Activated naive CD4-positive, alpha-beta T cell treated with anti-CD3 and anti-CD28 coated beads, Interleukin-2, amount 10 ng/mL, durations not matched to agents 7 days and 5 days (primary cell): ENCODE measurements around the gene SNRPD1.
A peak's percentile ranks its signal among the peaks of the same experiment; 100 is the strongest.
"Not testable (repeated sequence)": the region's sequence is repeated elsewhere in the genome, so short reads cannot be mapped to it uniquely, and the experiment has no call there.

Source experiments
- CTCF ChIA-PET: fragments of 350-600 bp; sonication (Branson Sonifier 250); formaldehyde crosslinking; loops from one replicate; lab custom pipeline; 2021; ENCODE audit warnings: antibody characterized with exemption; lab: Charles Lee
- DNase-seq: peaks from one replicate; pipeline ENCODE4 v3.0.0-alpha.2; 2020
- H3K27ac Mint-ChIP-seq: one replicate; pipeline ENCODE4 v1.8.0; 2021; ENCODE audit warnings: mild to moderate bottlenecking, moderate library complexity, mixed read lengths
- H3K27me3 Mint-ChIP-seq: one replicate; pipeline ENCODE4 v1.8.0; 2021; ENCODE audit warnings: mild to moderate bottlenecking, mixed read lengths
- H3K36me3 Mint-ChIP-seq: one replicate; pipeline ENCODE4 v1.8.0; 2021; ENCODE audit warnings: mixed read lengths
- H3K4me1 Mint-ChIP-seq: one replicate; pipeline ENCODE4 v1.8.0; 2021; ENCODE audit warnings: mixed read lengths
- H3K4me3 Mint-ChIP-seq: one replicate; pipeline ENCODE4 v1.8.0; 2021; ENCODE audit warnings: mild to moderate bottlenecking, moderate library complexity, mixed read lengths
- H3K9me3 Mint-ChIP-seq: one replicate; pipeline ENCODE4 v1.8.0; 2021; ENCODE audit warnings: mixed read lengths

Gene SNRPD1

GRCh38 chr18:21612125-21613039 is at the start of gene SNRPD1:
SNRPD1 (plus strand) TSS chr18:21612314; CDS start chr18:21612430, 116 bp downstream.
- Mint-ChIP-seq H3K27me3 (no peaks in the 10 kb centered on the region), H3K4me3 (peak within 1 kb of the TSS; percentile 100), H3K4me1 (peaks cover 50% of the 10 kb centered on the region), H3K27ac (peak within 1 kb of the TSS; percentile 99), H3K9me3 (peaks cover 2% of the 10 kb centered on the region), H3K36me3 (peaks cover 31% of the 10 kb centered on the region)
- DNase-seq: peak; percentile 89
- CTCF ChIA-PET: interaction anchor here (0.8 to 5.3 kb wide), 6 partner anchors 12 to 238 kb away, joined by 3 to 63 read pairs (median 4); partner anchors contain the start of gene ESCO1

- Mint-ChIP-seq H3K27ac (no peak overlapping the region), H3K9me3 (no peaks in the 10 kb centered on the region), H3K36me3 (peaks cover 55% of the 10 kb centered on the region), H3K4me3 (no peak overlapping the region), H3K27me3 (no peaks in the 10 kb centered on the region), H3K4me1 (no peaks in the 10 kb centered on the region)
- DNase-seq: no peak
- CTCF ChIA-PET: no interaction called here
These were observed 40.3 kb upstream of the SNRPD1 start for GRCh38 chr18:21571772-21572171.

- no peak for DNase-seq
- CTCF ChIA-PET: no interaction called here
- H3K4me1 Mint-ChIP-seq: no peaks in the 10 kb centered on the region
- peaks cover 59% of the 10 kb centered on the region for H3K36me3 Mint-ChIP-seq
- H3K27ac Mint-ChIP-seq: no peak overlapping the region
- H3K27me3 Mint-ChIP-seq: no peaks in the 10 kb centered on the region
- H3K4me3 Mint-ChIP-seq: no peak overlapping the region
- H3K9me3 Mint-ChIP-seq: no peaks in the 10 kb centered on the region
These were observed 36.5 kb upstream of the SNRPD1 start for GRCh38 chr18:21575656-21576055.

- no peak for DNase-seq
- H3K4me1 Mint-ChIP-seq: no peaks in the 10 kb centered on the region
- no peak overlapping the region for H3K27ac Mint-ChIP-seq
- no peaks in the 10 kb centered on the region for H3K27me3 Mint-ChIP-seq
- H3K4me3 Mint-ChIP-seq: no peak overlapping the region
- peaks cover 7% of the 10 kb centered on the region for H3K36me3 Mint-ChIP-seq
- CTCF ChIA-PET: interaction anchor here (1.5 kb wide), 1 partner anchor 13 kb away, joined by 4 read pairs; no protein-coding TSS in a partner anchor
- H3K9me3 Mint-ChIP-seq: no peaks in the 10 kb centered on the region
These were observed 27.7 kb upstream of the SNRPD1 start for GRCh38 chr18:21584391-21584790.

- CTCF ChIA-PET, H3K4me3 Mint-ChIP-seq, H3K9me3 Mint-ChIP-seq, DNase-seq, H3K27ac Mint-ChIP-seq, H3K27me3 Mint-ChIP-seq: not testable (repeated sequence)
- Mint-ChIP-seq H3K36me3 (peaks cover 19% of the 10 kb centered on the region), H3K4me1 (peaks cover 12% of the 10 kb centered on the region)
These were observed 19.8 kb upstream of the SNRPD1 start for GRCh38 chr18:21592361-21592760.

- Mint-ChIP-seq H3K4me1 (peaks cover 24% of the 10 kb centered on the region), H3K9me3 (peaks cover 2% of the 10 kb centered on the region), H3K27me3 (no peaks in the 10 kb centered on the region), H3K27ac (no peak overlapping the region), H3K4me3 (no peak overlapping the region), H3K36me3 (peaks cover 19% of the 10 kb centered on the region)
- CTCF ChIA-PET: interaction anchor here (0.7 to 1.2 kb wide), 2 partner anchors 19 to 399 kb away, joined by 3 to 5 read pairs; partner anchors contain the start of gene SNRPD1
- no peak for DNase-seq
These were observed 18.4 kb upstream of the SNRPD1 start for GRCh38 chr18:21593540-21594257.

GRCh38 chr18:21597620-21598019 is 14.5 kb upstream of the SNRPD1 start:
- peaks cover 7% of the 10 kb centered on the region for H3K27me3 Mint-ChIP-seq
- H3K4me1 Mint-ChIP-seq: peaks cover 41% of the 10 kb centered on the region
- CTCF ChIA-PET: interaction anchor here (0.6 to 1.8 kb wide), 3 partner anchors 13 to 15 kb away, joined by 3 to 5 read pairs (median 4); partner anchors contain the start of gene SNRPD1
- no peak overlapping the region for H3K4me3 Mint-ChIP-seq
- no peak for DNase-seq
- no peak overlapping the region for H3K27ac Mint-ChIP-seq
- peaks cover 2% of the 10 kb centered on the region for H3K9me3 Mint-ChIP-seq
- peaks cover 16% of the 10 kb centered on the region for H3K36me3 Mint-ChIP-seq

- CTCF ChIA-PET: interaction anchor here (1.8 to 3.1 kb wide), 3 partner anchors 9 to 13 kb away, joined by 5 to 63 read pairs (median 11); partner anchors contain the start of gene SNRPD1
- peaks cover 7% of the 10 kb centered on the region for H3K27me3 Mint-ChIP-seq
- H3K4me3 Mint-ChIP-seq: peak overlapping the region; percentile 88
- H3K27ac Mint-ChIP-seq: peak overlapping the region; percentile 100
- peaks cover 12% of the 10 kb centered on the region for H3K36me3 Mint-ChIP-seq
- peaks cover under 1% of the 10 kb centered on the region for H3K9me3 Mint-ChIP-seq
- no peak for DNase-seq
- H3K4me1 Mint-ChIP-seq: peaks cover 39% of the 10 kb centered on the region
These were observed 13.2 kb upstream of the SNRPD1 start for GRCh38 chr18:21598726-21599584.

GRCh38 chr18:21599585-21600525 is 12.3 kb upstream of the SNRPD1 start:
- CTCF ChIA-PET: interaction anchor here (0.8 to 3.1 kb wide), 9 partner anchors 10 to 359 kb away, joined by 3 to 63 read pairs (median 4); partner anchors contain the start of gene SNRPD1
- Mint-ChIP-seq H3K4me1 (peaks cover 35% of the 10 kb centered on the region), H3K27me3 (peaks cover 7% of the 10 kb centered on the region), H3K36me3 (peaks cover 8% of the 10 kb centered on the region), H3K9me3 (no peaks in the 10 kb centered on the region), H3K4me3 (peak overlapping the region; percentile 88), H3K27ac (peak overlapping the region; percentile 100)
- DNase-seq: peak; percentile 23

GRCh38 chr18:21600526-21601410 is 11.3 kb upstream of the SNRPD1 start, which contains the start of gene ESCO1:
ESCO1 (minus strand) TSS chr18:21600704; CDS start chr18:21574843, 25,861 bp downstream.
- Mint-ChIP-seq H3K4me3 (peak within 1 kb of the TSS; percentile 88), H3K4me1 (peaks cover 37% of the 10 kb centered on the region), H3K9me3 (no peaks in the 10 kb centered on the region), H3K36me3 (peaks cover 8% of the 10 kb centered on the region), H3K27me3 (peaks cover 9% of the 10 kb centered on the region), H3K27ac (peak within 1 kb of the TSS; percentile 100)
- peak; percentile 96 for DNase-seq
- CTCF ChIA-PET: interaction anchor here (0.6 to 3.1 kb wide), 15 partner anchors 10 to 488 kb away, joined by 3 to 63 read pairs (median 3); partner anchors contain the start of genes ABHD3 and SNRPD1

GRCh38 chr18:21602299-21602587 is 9.9 kb upstream of the SNRPD1 start:
- DNase-seq: no peak
- Mint-ChIP-seq H3K27ac (no peak overlapping the region), H3K36me3 (peaks cover 6% of the 10 kb centered on the region), H3K9me3 (no peaks in the 10 kb centered on the region), H3K4me1 (peaks cover 32% of the 10 kb centered on the region), H3K4me3 (no peak overlapping the region), H3K27me3 (peaks cover 13% of the 10 kb centered on the region)
- CTCF ChIA-PET: no interaction called here

GRCh38 chr18:21604671-21605070 is 7.4 kb upstream of the SNRPD1 start:
- H3K27me3 Mint-ChIP-seq: peaks cover 13% of the 10 kb centered on the region
- CTCF ChIA-PET: interaction anchor here (1.4 kb wide), 1 partner anchor 24 kb away, joined by 3 read pairs; no protein-coding TSS in a partner anchor
- no peak for DNase-seq
- peaks cover 4% of the 10 kb centered on the region for H3K36me3 Mint-ChIP-seq
- H3K9me3 Mint-ChIP-seq: no peaks in the 10 kb centered on the region
- H3K4me3 Mint-ChIP-seq: no peak overlapping the region
- H3K27ac Mint-ChIP-seq: no peak overlapping the region
- peaks cover 14% of the 10 kb centered on the region for H3K4me1 Mint-ChIP-seq
